Mesothelial cell of epicardium (in vitro differentiated cells): Measurements from ENCODE around the gene CX3CR1. TPM values are rescaled to one million over a fixed set of nuclear protein-coding genes. Genes with fewer than 3 reads are reported as not detected.
"Not testable (repeated sequence)": the region's sequence is repeated elsewhere in the genome, so short reads cannot be mapped to it uniquely, and the experiment has no call there.

Source experiments
- DNase-seq, 2 experiments: peaks; one replicate each; pipeline ENCODE4 v3.0.0; 2021; ENCODE audit warnings: low spot score in 2 of 2; ENCODE audit not compliant: unreplicated experiment in 2 of 2
- H3K27ac Mint-ChIP-seq: 2 replicates; pipeline ENCODE4 v1.8.0; 2021; ENCODE audit warnings: mixed read lengths
- H3K27me3 Mint-ChIP-seq: 2 replicates; pipeline ENCODE4 v1.8.0; 2021; ENCODE audit warnings: low read depth, mixed read lengths
- H3K36me3 Mint-ChIP-seq: 2 replicates; pipeline ENCODE4 v1.8.0; 2021; ENCODE audit warnings: mixed read lengths
- H3K4me1 Mint-ChIP-seq: 2 replicates; pipeline ENCODE4 v1.8.0; 2021; ENCODE audit warnings: mixed read lengths
- H3K4me3 Mint-ChIP-seq: 2 replicates; pipeline ENCODE4 v1.8.0; 2021; ENCODE audit warnings: mild to moderate bottlenecking, moderate library complexity, mixed read lengths
- H3K9me3 Mint-ChIP-seq: 2 replicates; pipeline ENCODE4 v1.8.0; 2021; ENCODE audit warnings: mixed read lengths
- CTCF ChIP-seq: fragments of 200-600 bp; sonication (generic); IDR thresholded peaks from one replicate; pipeline ENCODE4 v1.5.0; 2021; ENCODE audit warnings: antibody characterized with exemption; ENCODE audit not compliant: unreplicated experiment
- total RNA-seq: library from RNA; stranded (reverse); gene quantifications from 3 replicates; pipeline ENCODE4 v1.2.1, GENCODE V29; 2021

The CX3CR1 gene
- total RNA-seq, 1 donor from 2014 or later = 0.22 TPM

DNA sequence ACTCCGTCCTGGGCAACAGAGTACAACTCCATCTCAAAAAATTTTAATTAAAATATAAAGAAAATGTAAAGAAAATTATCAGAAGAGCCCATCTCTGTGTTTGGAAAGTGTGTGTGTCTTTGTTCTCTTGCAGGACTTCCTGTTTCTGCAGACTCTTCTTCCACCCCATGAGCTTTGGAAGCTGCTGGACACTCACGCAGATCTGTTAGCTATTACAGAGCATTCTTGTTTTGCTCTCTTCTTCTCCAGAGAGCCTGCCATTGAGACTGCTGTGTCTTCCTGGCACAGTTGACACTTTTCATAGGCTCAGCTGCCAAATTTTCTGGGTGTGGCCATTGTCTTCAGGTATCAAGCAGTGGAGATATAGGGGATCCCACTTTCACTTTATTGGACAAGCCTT, 43.7 kb upstream of the CX3CR1 start:
- TF ChIP-seq CTCF = no peak
- Mint-ChIP-seq H3K4me1 (no peaks in the 10 kb centered on the region), H3K4me3 (no peak overlapping the region), H3K9me3 (peaks cover 9% of the 10 kb centered on the region), H3K27me3 (peaks cover 2% of the 10 kb centered on the region), H3K36me3 (no peaks in the 10 kb centered on the region), H3K27ac (no peak overlapping the region)
- DNase-seq = no peak

DNA sequence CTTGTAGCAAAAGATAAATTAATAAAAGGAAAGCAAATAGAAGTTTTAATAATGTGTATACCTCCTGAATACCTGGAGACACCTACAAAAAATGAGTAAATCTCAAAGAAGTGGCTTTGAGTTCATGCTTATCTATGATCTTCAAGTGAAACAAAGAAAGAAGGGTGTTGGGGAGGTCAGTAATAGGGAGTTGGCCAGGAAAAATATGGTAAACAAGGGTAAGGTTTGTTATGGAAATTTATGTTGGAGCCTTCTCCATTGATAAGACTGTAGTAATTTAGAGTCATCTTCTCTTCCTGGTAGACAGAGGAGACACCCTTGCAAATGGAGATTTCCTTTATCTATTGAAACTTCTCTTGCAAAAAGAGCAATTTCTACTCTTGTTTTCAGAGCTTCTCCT, 43.1 kb upstream of the CX3CR1 start:
- no peak for DNase-seq
- Mint-ChIP-seq H3K27ac (no peak overlapping the region), H3K4me3 (no peak overlapping the region), H3K9me3 (peaks cover 12% of the 10 kb centered on the region), H3K4me1 (no peaks in the 10 kb centered on the region), H3K36me3 (no peaks in the 10 kb centered on the region), H3K27me3 (peaks cover 2% of the 10 kb centered on the region)
- no peak for TF ChIP-seq CTCF

DNA sequence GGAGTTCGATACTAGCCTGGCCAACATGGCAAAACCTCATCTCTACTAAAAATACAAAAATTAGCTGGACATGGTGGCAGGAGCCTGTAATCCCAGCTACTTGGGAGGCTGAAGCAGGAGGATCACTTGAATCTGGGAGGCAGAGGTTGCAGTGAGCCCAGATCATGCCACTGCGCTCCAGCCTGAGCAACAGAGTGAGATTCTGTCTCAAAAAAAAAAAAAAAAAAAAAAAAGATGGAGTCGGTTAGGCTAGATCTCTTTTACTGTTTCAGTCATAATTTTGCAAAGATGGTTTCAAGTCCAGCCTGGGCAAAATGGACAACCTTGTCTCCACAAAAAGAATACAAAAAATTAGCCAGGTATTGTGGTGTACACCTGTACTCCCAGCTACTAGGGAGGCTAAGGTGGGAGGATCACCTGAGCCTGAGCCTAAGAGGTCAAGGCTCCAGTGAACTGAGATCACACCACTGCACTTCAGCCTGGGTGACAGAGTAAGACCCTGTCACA, 42.4 kb upstream of the CX3CR1 start:
- not testable (repeated sequence) for H3K4me1 Mint-ChIP-seq, H3K27me3 Mint-ChIP-seq, DNase-seq, H3K27ac Mint-ChIP-seq, H3K36me3 Mint-ChIP-seq, H3K4me3 Mint-ChIP-seq
- H3K9me3 Mint-ChIP-seq = peaks cover 17% of the 10 kb centered on the region

GRCh38 chr3:39321574-39321983, 41.7 kb upstream of the CX3CR1 start:
- not testable (repeated sequence) for H3K27me3 Mint-ChIP-seq, DNase-seq, H3K27ac Mint-ChIP-seq, H3K4me3 Mint-ChIP-seq, H3K36me3 Mint-ChIP-seq, H3K4me1 Mint-ChIP-seq
- H3K9me3 Mint-ChIP-seq = peaks cover 19% of the 10 kb centered on the region

- no peak overlapping the region for H3K27ac Mint-ChIP-seq
- peaks cover 31% of the 10 kb centered on the region for H3K9me3 Mint-ChIP-seq
- H3K4me1 Mint-ChIP-seq = no peaks in the 10 kb centered on the region
- H3K27me3 Mint-ChIP-seq = no peaks in the 10 kb centered on the region
- no peak overlapping the region for H3K4me3 Mint-ChIP-seq
- no peak for TF ChIP-seq CTCF
- DNase-seq = no peak
- H3K36me3 Mint-ChIP-seq = no peaks in the 10 kb centered on the region
These were observed 39.4 kb upstream of the CX3CR1 start for GRCh38 chr3:39319249-39319648.

DNA sequence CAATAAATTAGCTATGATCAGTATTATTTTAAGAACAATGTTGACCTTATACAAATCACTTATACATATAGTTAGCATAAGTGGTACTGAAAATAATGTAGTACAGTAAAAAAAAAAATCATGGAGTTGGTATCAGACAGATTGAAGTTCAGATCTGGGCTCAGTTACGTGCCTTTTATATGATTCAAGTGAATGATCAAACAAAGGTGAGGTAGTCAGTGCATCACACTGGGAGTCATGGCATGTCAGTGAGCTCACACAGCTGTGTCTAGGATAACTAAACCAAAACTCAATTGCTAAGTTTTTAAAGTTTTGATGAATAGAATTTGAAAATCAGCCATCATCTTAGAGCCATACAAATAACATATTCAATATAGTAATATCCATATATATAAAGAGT, 38.5 kb upstream of the CX3CR1 start:
- Mint-ChIP-seq H3K27me3 (no peaks in the 10 kb centered on the region), H3K27ac (no peak overlapping the region), H3K36me3 (no peaks in the 10 kb centered on the region), H3K9me3 (peaks cover 36% of the 10 kb centered on the region), H3K4me3 (no peak overlapping the region), H3K4me1 (no peaks in the 10 kb centered on the region)
- TF ChIP-seq CTCF = no peak
- no peak for DNase-seq

DNA sequence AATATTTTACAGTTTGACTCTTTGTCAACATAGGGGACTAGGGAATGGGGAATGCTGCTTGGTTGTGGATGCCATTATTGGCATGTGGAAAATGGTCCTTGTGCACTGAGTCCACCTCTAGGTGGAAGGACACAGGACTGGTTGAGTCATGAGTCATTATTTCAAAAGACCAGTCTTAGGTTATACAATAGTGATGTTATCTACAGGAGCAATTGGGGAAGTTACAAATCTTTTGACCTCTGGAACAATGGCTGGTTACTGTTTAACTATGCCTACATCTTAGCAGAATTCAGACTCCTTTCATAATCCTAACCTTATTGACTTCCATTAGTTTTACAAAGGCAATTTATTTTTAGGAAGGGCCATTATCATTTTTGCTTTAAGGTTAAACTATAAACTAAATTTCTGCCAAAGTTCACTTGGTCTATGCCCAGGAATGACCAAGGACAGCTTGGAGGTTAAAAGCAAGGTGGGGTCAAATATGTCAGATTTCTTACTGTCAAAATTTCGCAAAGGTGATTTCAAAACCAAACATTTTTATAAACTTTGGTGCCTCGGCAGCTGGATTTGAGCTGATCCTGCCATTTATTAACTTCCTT, 37.8 kb upstream of the CX3CR1 start:
- TF ChIP-seq CTCF = no peak
- Mint-ChIP-seq H3K9me3 (peaks cover 39% of the 10 kb centered on the region), H3K36me3 (no peaks in the 10 kb centered on the region), H3K4me3 (no peak overlapping the region), H3K27me3 (no peaks in the 10 kb centered on the region), H3K4me1 (no peaks in the 10 kb centered on the region), H3K27ac (no peak overlapping the region)
- DNase-seq = no peak
